ENCODE data around the gene FAM168A. TPM values are rescaled to one million over a fixed set of nuclear protein-coding genes. Genes with fewer than 3 reads are reported as not detected.

FAM168A gene
- total RNA-seq, 2 donors from 2014 or later = 34.0 to 36.0 TPM

DNA sequence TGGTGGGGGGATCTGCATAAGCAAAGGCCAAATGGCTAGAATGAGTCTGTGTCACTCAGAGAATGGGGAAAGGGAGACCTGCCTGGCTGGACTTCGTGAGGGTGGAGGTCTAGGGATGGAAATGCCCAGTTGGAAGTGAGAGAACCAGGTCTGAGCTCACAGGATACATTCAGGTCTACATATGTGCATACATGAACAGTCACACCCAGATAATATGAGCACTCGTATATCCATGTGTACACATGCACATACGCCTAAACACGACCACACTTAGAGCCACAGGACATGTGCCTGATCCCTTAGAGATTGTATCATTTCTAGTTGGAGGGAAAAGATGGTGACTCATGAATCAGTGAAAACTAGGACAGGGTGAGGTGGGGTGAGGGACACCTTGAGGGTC is 242.8 kb downstream of the FAM168A start:
- DNase-seq (ENCODE audit: low spot score) = no peak
- no peak overlapping the region for H3K4me3 ChIP-seq
- peaks cover 53% of the 10 kb centered on the region for H3K36me3 ChIP-seq

DNA sequence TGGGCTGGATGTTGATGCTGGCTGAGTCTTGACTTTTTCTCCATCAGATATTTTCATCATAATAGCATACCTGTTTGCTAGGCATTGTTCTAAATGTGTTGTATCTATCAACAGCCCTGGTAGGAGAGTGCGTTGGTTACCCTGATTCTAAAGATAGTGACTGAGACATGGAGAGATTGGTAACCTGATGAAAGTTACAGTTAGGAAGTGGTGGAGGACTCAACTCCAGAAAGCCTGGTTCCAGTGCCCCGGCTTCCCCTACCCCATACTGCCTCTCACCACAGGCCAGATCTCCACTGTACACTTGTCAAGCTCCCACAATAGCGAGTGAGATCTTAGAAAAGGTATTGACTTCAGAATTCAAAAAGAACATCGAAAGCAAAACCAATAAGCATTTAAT is 244.5 kb downstream of the FAM168A start:
- H3K4me1 ChIP-seq (ENCODE audit: control insufficient read depth in 1 of 2, low read depth in 2 of 2) = peaks cover 14 to 44% of the 10 kb centered on the region in 2 donors
- no peaks in the 10 kb centered on the region for H3K9me3 ChIP-seq
- no peaks in the 10 kb centered on the region for H3K27me3 ChIP-seq (replicated peaks; ENCODE audit: insufficient read depth)
- ATAC-seq (ENCODE audit: insufficient number of reproducible peaks, low FRiP score, low read depth) (no peak), DNase-seq (ENCODE audit: low spot score) (no peak)
- H3K36me3 ChIP-seq = peaks cover 48% of the 10 kb centered on the region
- TF ChIP-seq, protein P1, sequence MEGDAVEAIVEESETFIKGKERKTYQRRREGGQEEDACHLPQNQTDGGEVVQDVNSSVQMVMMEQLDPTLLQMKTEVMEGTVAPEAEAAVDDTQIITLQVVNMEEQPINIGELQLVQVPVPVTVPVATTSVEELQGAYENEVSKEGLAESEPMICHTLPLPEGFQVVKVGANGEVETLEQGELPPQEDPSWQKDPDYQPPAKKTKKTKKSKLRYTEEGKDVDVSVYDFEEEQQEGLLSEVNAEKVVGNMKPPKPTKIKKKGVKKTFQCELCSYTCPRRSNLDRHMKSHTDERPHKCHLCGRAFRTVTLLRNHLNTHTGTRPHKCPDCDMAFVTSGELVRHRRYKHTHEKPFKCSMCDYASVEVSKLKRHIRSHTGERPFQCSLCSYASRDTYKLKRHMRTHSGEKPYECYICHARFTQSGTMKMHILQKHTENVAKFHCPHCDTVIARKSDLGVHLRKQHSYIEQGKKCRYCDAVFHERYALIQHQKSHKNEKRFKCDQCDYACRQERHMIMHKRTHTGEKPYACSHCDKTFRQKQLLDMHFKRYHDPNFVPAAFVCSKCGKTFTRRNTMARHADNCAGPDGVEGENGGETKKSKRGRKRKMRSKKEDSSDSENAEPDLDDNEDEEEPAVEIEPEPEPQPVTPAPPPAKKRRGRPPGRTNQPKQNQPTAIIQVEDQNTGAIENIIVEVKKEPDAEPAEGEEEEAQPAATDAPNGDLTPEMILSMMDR (IDR thresholded peaks at IDR 0.05) = no peak
- H3K4me3 ChIP-seq = no peak overlapping the region
- H3K27ac ChIP-seq = no peak overlapping the region

More for the DNA sequence above, 242.8 kb downstream of the FAM168A start:
- TF ChIP-seq, protein P1 (IDR thresholded peaks at IDR 0.05) = no peak
- Histone ChIP-seq H3K9me3 (no peaks in the 10 kb centered on the region), H3K27ac (no peak overlapping the region), H3K4me1 (ENCODE audit: control insufficient read depth in 1 of 2, low read depth in 2 of 2) (peaks cover 22 to 53% of the 10 kb centered on the region in 2 donors), H3K27me3 (replicated peaks; ENCODE audit: insufficient read depth) (no peaks in the 10 kb centered on the region)
- ATAC-seq (ENCODE audit: insufficient number of reproducible peaks, low FRiP score, low read depth) = no peak

DNA sequence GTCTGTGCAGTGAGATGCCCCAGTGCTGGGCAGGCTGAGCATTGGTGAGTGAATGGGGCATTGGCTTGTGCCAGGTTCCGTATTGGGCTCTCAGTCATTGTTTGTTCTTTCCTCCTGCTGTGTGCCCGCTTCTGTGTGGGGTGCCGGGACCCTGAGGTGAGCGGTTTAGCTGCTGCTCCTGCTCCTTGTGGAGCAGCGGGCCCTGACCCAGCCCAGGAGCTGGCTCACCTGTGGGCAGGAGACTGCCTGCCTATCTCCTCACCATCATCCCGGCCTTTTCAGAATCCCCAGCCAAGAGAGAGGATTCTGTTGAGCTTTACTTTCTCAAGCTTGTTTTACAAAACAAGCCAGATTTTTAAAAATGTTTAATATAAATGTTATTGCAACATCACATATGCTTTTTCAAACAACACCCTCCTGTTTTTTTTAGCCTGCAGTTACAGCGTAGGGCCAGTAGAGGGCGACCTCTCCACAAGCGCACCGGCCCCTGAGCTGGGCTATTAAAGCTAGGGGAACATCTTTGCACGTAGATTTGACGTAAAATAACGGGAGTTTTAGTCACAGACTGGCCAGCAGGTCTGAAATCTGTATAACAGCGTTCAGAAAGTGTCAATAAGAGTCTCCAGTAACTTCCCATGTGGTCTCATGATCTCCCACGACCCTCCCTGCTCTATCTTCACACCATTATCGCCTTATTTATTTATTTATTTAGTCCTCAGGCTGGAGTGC is 246.8 kb downstream of the FAM168A start:
- TF ChIP-seq, protein P1 (IDR thresholded peaks at IDR 0.05) = peak; percentile 98
- no peaks in the 10 kb centered on the region for H3K27me3 ChIP-seq (replicated peaks; ENCODE audit: insufficient read depth)
- peaks cover 3 to 33% of the 10 kb centered on the region in 2 donors for H3K4me1 ChIP-seq (ENCODE audit: control insufficient read depth in 1 of 2, low read depth in 2 of 2)
- no peaks in the 10 kb centered on the region for H3K9me3 ChIP-seq
- DNase-seq (ENCODE audit: low spot score) (no peak), ATAC-seq (ENCODE audit: insufficient number of reproducible peaks, low FRiP score, low read depth) (peak; percentile 11)
- H3K27ac ChIP-seq = peak overlapping the region; percentile 2 to 27
- H3K36me3 ChIP-seq = peaks cover 43% of the 10 kb centered on the region
- H3K4me3 ChIP-seq = no peak overlapping the region

Other genes with a start within 250 kb of the FAM168A start
- 10 to 100 TPM in 1 of 2 donors, 1 to 10 TPM in 1; 6.5 to 14.2 TPM for gene RELT, start 221.7 kb downstream of the FAM168A start, total RNA-seq
- 1 to 10 TPM; 7.3 to 7.9 TPM for gene PLEKHB1, start 48.5 kb upstream of the FAM168A start, total RNA-seq
- 100 to 1,000 TPM; 179 to 247 TPM for gene RAB6A, start 163.0 kb upstream of the FAM168A start, total RNA-seq
- gene MRPL48, start 189.8 kb upstream of the FAM168A start, total RNA-seq = 10 to 100 TPM in 1 of 2 donors, 1 to 10 TPM in 1; 3.8 to 18.6 TPM